ENCODE measurements around the gene BAD. TPM values are rescaled to one million over a fixed set of nuclear protein-coding genes. Genes with fewer than 3 reads are reported as not detected.

The BAD gene
- total and polyA plus RNA-seq, 2 of the 13 experiments (the other 11 are each of a cell fraction or from before 2014, with no cell fraction given) = 17.9 to 28.5 TPM

DNA sequence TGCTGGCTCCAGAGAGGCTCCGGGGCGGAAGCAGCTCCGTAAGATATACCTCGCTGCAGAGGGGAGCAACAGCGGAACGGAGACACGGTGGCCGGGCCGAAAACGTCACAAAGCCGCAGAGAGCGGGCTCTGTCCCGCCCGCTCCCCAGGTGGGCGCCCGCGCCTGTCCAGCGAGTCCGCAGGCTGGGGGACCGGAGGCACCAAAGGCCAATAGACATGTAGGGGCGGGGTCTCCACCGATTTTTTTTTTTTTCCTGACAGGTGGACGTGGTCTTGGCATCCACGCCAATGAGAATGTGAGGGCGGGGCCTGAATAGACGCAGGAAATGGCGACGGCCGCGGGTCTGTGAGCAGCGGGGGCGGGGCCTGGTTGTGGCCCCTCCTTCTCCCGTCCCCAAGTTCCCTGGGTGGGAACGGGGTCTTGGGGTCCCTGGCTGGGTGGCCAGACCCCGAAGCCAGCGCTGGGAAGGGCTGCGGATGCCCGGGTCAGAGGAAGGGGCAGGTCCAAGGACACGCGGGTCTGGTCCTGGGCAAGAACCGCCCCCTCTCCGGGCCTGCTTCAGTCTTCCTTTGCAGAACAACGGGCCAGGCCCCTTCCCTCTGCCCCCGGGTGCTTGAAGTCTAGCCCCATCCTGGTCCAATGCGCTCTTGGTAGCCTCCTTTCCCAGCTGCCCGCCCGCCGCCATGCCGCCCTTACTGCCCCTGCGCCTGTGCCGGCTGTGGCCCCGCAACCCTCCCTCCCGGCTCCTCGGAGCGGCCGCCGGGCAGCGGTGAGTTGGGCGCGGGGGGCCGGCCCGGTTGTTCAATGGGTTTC, 54.1 kb downstream of the BAD start, which contains the start of gene DNAJC4 (continued):
- TF ChIP-seq, protein P1, sequence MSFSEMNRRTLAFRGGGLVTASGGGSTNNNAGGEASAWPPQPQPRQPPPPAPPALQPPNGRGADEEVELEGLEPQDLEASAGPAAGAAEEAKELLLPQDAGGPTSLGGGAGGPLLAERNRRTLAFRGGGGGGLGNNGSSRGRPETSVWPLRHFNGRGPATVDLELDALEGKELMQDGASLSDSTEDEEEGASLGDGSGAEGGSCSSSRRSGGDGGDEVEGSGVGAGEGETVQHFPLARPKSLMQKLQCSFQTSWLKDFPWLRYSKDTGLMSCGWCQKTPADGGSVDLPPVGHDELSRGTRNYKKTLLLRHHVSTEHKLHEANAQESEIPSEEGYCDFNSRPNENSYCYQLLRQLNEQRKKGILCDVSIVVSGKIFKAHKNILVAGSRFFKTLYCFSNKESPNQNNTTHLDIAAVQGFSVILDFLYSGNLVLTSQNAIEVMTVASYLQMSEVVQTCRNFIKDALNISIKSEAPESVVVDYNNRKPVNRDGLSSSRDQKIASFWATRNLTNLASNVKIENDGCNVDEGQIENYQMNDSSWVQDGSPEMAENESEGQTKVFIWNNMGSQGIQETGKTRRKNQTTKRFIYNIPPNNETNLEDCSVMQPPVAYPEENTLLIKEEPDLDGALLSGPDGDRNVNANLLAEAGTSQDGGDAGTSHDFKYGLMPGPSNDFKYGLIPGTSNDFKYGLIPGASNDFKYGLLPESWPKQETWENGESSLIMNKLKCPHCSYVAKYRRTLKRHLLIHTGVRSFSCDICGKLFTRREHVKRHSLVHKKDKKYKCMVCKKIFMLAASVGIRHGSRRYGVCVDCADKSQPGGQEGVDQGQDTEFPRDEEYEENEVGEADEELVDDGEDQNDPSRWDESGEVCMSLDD (CRISPR knock-in tag; IDR thresholded peaks at IDR 0.05; ENCODE audit: borderline replicate concordance) = no peak; the same call in none of the 2 replicates
- TF ChIP-seq RELA (CRISPR knock-in tag; IDR thresholded peaks at IDR 0.05) (no peak), NFATC3 (CRISPR knock-in tag; IDR thresholded peaks at IDR 0.05) (no peak), SALL1 (CRISPR knock-in tag; IDR thresholded peaks at IDR 0.05) (peak; percentile 60), UBTF (CRISPR knock-in tag; IDR thresholded peaks at IDR 0.05) (peak; percentile 58; the same call in 1 of the 2 replicates), HHEX (CRISPR knock-in tag; IDR thresholded peaks at IDR 0.05) (no peak), FOXK2 (IDR thresholded peaks at IDR 0.05) (no peak), BHLHE40 (IDR thresholded peaks at IDR 0.05; ENCODE audit: low read length) (no peak), ZNF18 (CRISPR knock-in tag; IDR thresholded peaks at IDR 0.05; ENCODE audit: insufficient replicate concordance) (peak; percentile 74), HIVEP1 (CRISPR knock-in tag; IDR thresholded peaks at IDR 0.05) (0 out of 2 replicates have a peak, but pooled peaks have one; percentile 39), ZFYVE20 (CRISPR knock-in tag; IDR thresholded peaks at IDR 0.05; ENCODE audit: borderline replicate concordance, low read depth) (no peak), NFYC (CRISPR knock-in tag; IDR thresholded peaks at IDR 0.05) (peak; percentile 68), CCDC6 (CRISPR knock-in tag; IDR thresholded peaks at IDR 0.05) (0 out of 2 replicates have a peak, but pooled peaks have one; percentile 59), ZNF12 (CRISPR knock-in tag; IDR thresholded peaks at IDR 0.05) (no peak), NBN (conservative IDR thresholded peaks at IDR 0.05) (no peak), ZNF484 (CRISPR knock-in tag; IDR thresholded peaks at IDR 0.05; ENCODE audit: borderline replicate concordance, low read depth) (no peak), ZNF670 (CRISPR knock-in tag; IDR thresholded peaks at IDR 0.05; ENCODE audit: borderline replicate concordance) (no peak), ZNF737 (CRISPR knock-in tag; IDR thresholded peaks at IDR 0.05; ENCODE audit: borderline replicate concordance) (0 out of 2 replicates have a peak, but pooled peaks have one; percentile 35), MLX (CRISPR knock-in tag; IDR thresholded peaks at IDR 0.05) (no peak), XRCC5 (optimal IDR thresholded peaks at IDR 0.05; ENCODE audit: low read length) (peak; percentile 48), ARNT (IDR thresholded peaks at IDR 0.05) (no peak), ZNF761 (CRISPR knock-in tag; conservative IDR thresholded peaks at IDR 0.05) (no peak)
- TF ChIP-seq, protein P2, sequence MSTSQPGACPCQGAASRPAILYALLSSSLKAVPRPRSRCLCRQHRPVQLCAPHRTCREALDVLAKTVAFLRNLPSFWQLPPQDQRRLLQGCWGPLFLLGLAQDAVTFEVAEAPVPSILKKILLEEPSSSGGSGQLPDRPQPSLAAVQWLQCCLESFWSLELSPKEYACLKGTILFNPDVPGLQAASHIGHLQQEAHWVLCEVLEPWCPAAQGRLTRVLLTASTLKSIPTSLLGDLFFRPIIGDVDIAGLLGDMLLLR (CRISPR knock-in tag; IDR thresholded peaks at IDR 0.05) = peak; percentile 31; the same call in 1 of the 2 replicates
